A673 (cell line): ENCODE results near the gene CIDEC. TPM values are rescaled to one million over a fixed set of nuclear protein-coding genes. Genes with fewer than 3 reads are reported as not detected.

Source experiments
- BruUV-seq: library from RNA; stranded (reverse); fragments of 400-500 nt; replicated peaks from 2 replicates; lab custom pipeline; 2021; lab: Mats Ljungman, UMichigan
- CTCF ChIA-PET: fragments of 300-600 bp; sonication (Branson Sonifier 250); formaldehyde crosslinking; loops from one replicate; lab custom pipeline; 2022; ENCODE audit warnings: antibody characterized with exemption; lab: Charles Lee
- POLR2A ChIA-PET: fragments of 300-600 bp; sonication (Branson Sonifier 250); formaldehyde crosslinking; loops from one replicate; lab custom pipeline; 2022; ENCODE audit warnings: antibody characterized with exemption; ENCODE audit not compliant: low non-redundant PET; lab: Charles Lee
- DNase-seq: peaks from one replicate; pipeline ENCODE4 v3.0.0-alpha.2; 2015; ENCODE audit warnings: low spot score
- H3K27ac ChIP-seq: fragments of 200-600 bp; sonication (generic); 2 replicates; pipeline ENCODE4 v1.5.1; 2016; ENCODE audit warnings: mixed run types, low read depth, mild to moderate bottlenecking, mixed read lengths, antibody characterized with exemption, low read length; ENCODE audit not compliant: poor library complexity, severe bottlenecking
- H3K27me3 ChIP-seq: fragments of 200-600 bp; sonication (generic); replicated peaks from 2 replicates; pipeline ENCODE4 v1.6.1; 2017; ENCODE audit warnings: mixed run types, low read depth, mild to moderate bottlenecking, mixed read lengths, antibody characterized with exemption, low read length; ENCODE audit not compliant: insufficient read depth, poor library complexity
- H3K36me3 ChIP-seq: fragments of 200-600 bp; sonication (generic); 2 replicates; pipeline ENCODE4 v1.6.1; 2016; ENCODE audit warnings: mixed run types, mild to moderate bottlenecking, mixed read lengths, antibody characterized with exemption, low read length; ENCODE audit not compliant: insufficient read depth, poor library complexity, severe bottlenecking
- H3K4me1 ChIP-seq: fragments of 200-600 bp; sonication (generic); 2 replicates; pipeline ENCODE4 v1.6.1; 2017; ENCODE audit warnings: mixed run types, mild to moderate bottlenecking, mixed read lengths, antibody characterized with exemption, low read length; ENCODE audit not compliant: insufficient read depth, poor library complexity, severe bottlenecking
- H3K4me3 ChIP-seq: fragments of 200-600 bp; sonication (generic); 2 replicates; pipeline ENCODE4 v1.5.1; 2016; ENCODE audit warnings: low read depth, mixed run types, mild to moderate bottlenecking, mixed read lengths, low read length; ENCODE audit not compliant: poor library complexity, severe bottlenecking
- H3K9me3 ChIP-seq: fragments of 200-600 bp; sonication (generic); 2 replicates; pipeline ENCODE4 v1.6.1; 2016; ENCODE audit warnings: mixed run types, low read depth, mild to moderate bottlenecking, mixed read lengths, antibody characterized with exemption, low read length; ENCODE audit not compliant: poor library complexity, severe bottlenecking
- CTCF ChIP-seq: fragments of 300-800, 200-600 bp; sonication (generic); conservative IDR thresholded peaks from 2 replicates; pipeline ENCODE4 v1.5.1; 2017; ENCODE audit warnings: low read depth, mild to moderate bottlenecking, antibody characterized with exemption, low read length, moderate library complexity, mixed read lengths
- EZH2 ChIP-seq: fragments of 200-600 bp; sonication (generic); IDR thresholded peaks from 2 replicates; pipeline ENCODE4 v1.6.1; 2017; ENCODE audit warnings: borderline replicate concordance, low read depth, mild to moderate bottlenecking, mixed read lengths, antibody characterized with exemption, low read length; ENCODE audit not compliant: poor library complexity, severe bottlenecking
- intact Hi-C: fragments of 100-400 bp; cut with micrococcal nuclease; formaldehyde crosslinking; loops from one replicate; pipeline ENCODE4 v1.10.0; 2022; ENCODE audit not compliant: unreplicated experiment
- total RNA-seq: library from RNA; stranded (reverse); gene quantifications from 2 replicates; pipeline ENCODE4 v1.2.3, GENCODE V29; 2021

CIDEC gene
- total RNA-seq, 1 experiment from 2014 or later: not detected

- no peak for TF ChIP-seq CTCF
- TF ChIP-seq EZH2: no peak
- no peaks in the 10 kb centered on the region for H3K36me3 ChIP-seq
- ChIA-PET CTCF (no interaction called here), POLR2A (no interaction called here)
- H3K4me3 ChIP-seq: no peak overlapping the region
- no TSS peak for BruUV-seq
- H3K9me3 ChIP-seq: no peaks in the 10 kb centered on the region
- DNase-seq: no peak
- intact Hi-C loops: no loop called here
- H3K4me1 ChIP-seq: no peaks in the 10 kb centered on the region
- no peak overlapping the region for H3K27ac ChIP-seq
- no peaks in the 10 kb centered on the region for H3K27me3 ChIP-seq
Measured at GRCh38 chr3:9834520-9835380, 45.3 kb downstream of the CIDEC start.

GRCh38 chr3:9833078-9833477 lies 47.0 kb downstream of the CIDEC start:
- DNase-seq: no peak
- intact Hi-C loops: no loop called here
- Histone ChIP-seq H3K4me3 (no peak overlapping the region), H3K36me3 (no peaks in the 10 kb centered on the region), H3K9me3 (no peaks in the 10 kb centered on the region), H3K27me3 (no peaks in the 10 kb centered on the region), H3K27ac (no peak overlapping the region), H3K4me1 (no peaks in the 10 kb centered on the region)
- TF ChIP-seq CTCF (no peak), EZH2 (no peak)
- no TSS peak for BruUV-seq
- ChIA-PET POLR2A (no interaction called here), CTCF (no interaction called here)

DNA sequence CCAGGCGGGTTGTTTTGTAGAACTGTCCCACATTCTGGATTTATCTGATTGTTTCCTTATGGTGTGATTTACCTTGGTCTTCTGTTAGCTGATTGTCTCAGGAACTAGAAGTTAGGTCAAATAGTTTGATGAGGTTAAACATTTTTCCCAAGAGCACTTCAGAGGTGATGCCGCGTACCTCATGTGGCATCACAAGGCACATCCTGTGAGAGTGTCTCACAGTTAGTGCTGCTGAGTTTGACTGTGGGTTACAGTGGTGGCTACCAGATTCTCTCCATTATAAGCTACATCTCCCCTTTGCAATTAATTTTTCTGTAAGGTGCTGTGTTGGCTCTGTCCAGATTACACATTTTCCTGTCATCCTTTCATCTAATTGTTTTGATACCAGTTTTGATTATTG lies 48.8 kb downstream of the CIDEC start:
- Histone ChIP-seq H3K9me3 (no peaks in the 10 kb centered on the region), H3K4me3 (no peak overlapping the region), H3K36me3 (no peaks in the 10 kb centered on the region), H3K27me3 (no peaks in the 10 kb centered on the region), H3K4me1 (no peaks in the 10 kb centered on the region), H3K27ac (no peak overlapping the region)
- ChIA-PET POLR2A (interaction anchor here (0.6 kb wide), 1 partner anchor 39 kb away, joined by 3 read pairs; the partner anchor contains the start of gene TADA3), CTCF (no interaction called here)
- TF ChIP-seq CTCF (no peak), EZH2 (no peak)
- intact Hi-C loops: no loop called here
- no TSS peak for BruUV-seq
- no peak for DNase-seq
